Mucosa of rectum (tissue), 2 donors: ENCODE results near the gene DPPA2.

ENCODE experiments used
- H3K27ac ChIP-seq, 2 donors: one replicate each; pipeline ENCODE4 v1.7.0; 2013; ENCODE audit warnings: inconsistent platforms in 2 of 2, low read depth in 2 of 2, low read length in 2 of 2
- H3K27me3 ChIP-seq, 2 donors: one replicate each; pipeline ENCODE4 v1.7.0; 2013; ENCODE audit warnings: low read length in 2 of 2; ENCODE audit not compliant: control insufficient read depth in 2 of 2, insufficient read depth in 2 of 2
- H3K36me3 ChIP-seq, 2 donors: one replicate each; pipeline ENCODE4 v1.7.0; 2013; ENCODE audit warnings: low read length in 2 of 2; ENCODE audit not compliant: control insufficient read depth in 2 of 2, insufficient read depth in 2 of 2
- H3K4me1 ChIP-seq, 2 donors: one replicate each; pipeline ENCODE4 v1.7.0; 2013; ENCODE audit warnings: low read length in 2 of 2, mild to moderate bottlenecking in 1 of 2; ENCODE audit not compliant: control insufficient read depth in 2 of 2, insufficient read depth in 2 of 2
- H3K4me3 ChIP-seq, 2 donors: one replicate each; pipeline ENCODE4 v1.7.0; 2013; ENCODE audit warnings: low read length in 2 of 2
- H3K9ac ChIP-seq, 2 donors: one replicate each; pipeline ENCODE4 v1.7.0; 2013; ENCODE audit warnings: low read length in 2 of 2, low read depth in 1 of 2, mild to moderate bottlenecking in 1 of 2
- H3K9me3 ChIP-seq, 2 donors: one replicate each; pipeline ENCODE4 v1.7.0; 2013; ENCODE audit warnings: low read length in 2 of 2; ENCODE audit not compliant: control insufficient read depth in 2 of 2
- donor health status: healthy.
- donor health status: Normal muscosa, but diverticular disease.

Gene DPPA2

DNA sequence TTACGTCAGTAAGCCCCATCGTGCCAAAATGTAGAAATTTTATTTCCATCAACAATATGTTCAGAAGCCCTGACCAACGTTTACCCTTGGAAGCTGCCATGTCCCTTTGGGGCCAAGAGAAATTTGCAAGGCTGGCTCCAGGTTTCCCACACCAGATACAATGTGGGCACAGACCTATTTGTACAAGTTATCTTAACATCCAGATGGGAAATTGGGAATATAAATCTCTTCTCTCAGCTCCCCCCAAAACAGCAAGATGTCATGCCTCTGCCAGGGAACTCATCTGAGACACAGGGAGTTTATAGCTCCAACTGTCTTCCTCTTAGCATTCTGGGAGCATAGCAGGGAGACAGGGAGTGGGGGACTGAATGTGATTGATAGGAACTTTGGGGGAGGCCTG lies 9.3 kb upstream of the DPPA2 start:
- Histone ChIP-seq H3K27ac (no peak overlapping the region), H3K9me3 (no peaks in the 10 kb centered on the region), H3K4me3 (no peak overlapping the region), H3K4me1 (no peaks in the 10 kb centered on the region), H3K36me3 (no peaks in the 10 kb centered on the region), H3K27me3 (no peaks in the 10 kb centered on the region), H3K9ac (no peak overlapping the region)

DNA sequence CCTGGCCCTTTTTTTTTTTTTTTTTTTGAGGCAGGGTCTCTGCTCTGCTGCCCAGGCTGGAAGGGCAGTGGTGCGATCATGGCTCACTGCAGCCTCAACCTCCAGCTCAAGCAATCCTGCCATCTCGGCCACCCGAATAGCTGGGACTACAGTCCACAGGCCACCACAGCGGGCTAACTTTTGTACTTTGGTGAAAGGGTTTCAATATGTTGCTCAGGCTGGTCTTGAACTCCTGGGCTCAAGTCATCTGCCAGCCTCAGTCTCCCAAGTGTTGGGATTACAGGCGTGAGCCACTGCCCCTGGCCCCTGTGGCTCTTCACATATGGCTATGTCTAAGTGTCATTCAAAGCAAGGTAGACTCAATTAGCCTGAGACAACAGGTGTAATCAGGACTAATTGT lies 8.8 kb upstream of the DPPA2 start:
- H3K9ac ChIP-seq = no peak overlapping the region
- no peak overlapping the region for H3K27ac ChIP-seq
- no peaks in the 10 kb centered on the region for H3K9me3 ChIP-seq

DNA sequence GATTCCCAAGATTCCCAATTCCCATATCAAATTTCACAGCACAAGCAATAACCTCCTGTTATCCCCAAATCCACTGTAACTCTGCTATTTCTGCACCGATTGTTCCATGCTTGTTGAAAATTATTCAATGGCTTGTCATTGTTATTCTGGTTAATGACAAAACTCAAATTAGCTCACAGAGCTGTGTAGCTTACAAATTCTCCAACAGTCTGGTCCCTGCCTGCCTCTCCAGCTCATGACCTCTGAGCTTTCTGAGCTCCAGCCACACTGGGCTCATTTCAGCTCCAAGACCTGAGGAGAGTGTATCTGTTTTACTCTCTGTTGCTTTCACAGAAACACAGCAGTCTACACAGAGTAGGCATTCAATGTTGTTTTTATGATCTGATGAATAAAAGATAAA lies 3.3 kb downstream of the DPPA2 start:
- H3K4me1 ChIP-seq = no peaks in the 10 kb centered on the region
- no peaks in the 10 kb centered on the region for H3K36me3 ChIP-seq
- H3K4me3 ChIP-seq = no peak overlapping the region
- no peak overlapping the region for H3K9ac ChIP-seq
- no peaks in the 10 kb centered on the region for H3K27me3 ChIP-seq
- no peak overlapping the region for H3K27ac ChIP-seq
- no peaks in the 10 kb centered on the region for H3K9me3 ChIP-seq

More for the DNA sequence above, 8.8 kb upstream of the DPPA2 start:
- Histone ChIP-seq H3K27me3 (no peaks in the 10 kb centered on the region), H3K4me1 (no peaks in the 10 kb centered on the region), H3K36me3 (no peaks in the 10 kb centered on the region), H3K4me3 (no peak overlapping the region)

DNA sequence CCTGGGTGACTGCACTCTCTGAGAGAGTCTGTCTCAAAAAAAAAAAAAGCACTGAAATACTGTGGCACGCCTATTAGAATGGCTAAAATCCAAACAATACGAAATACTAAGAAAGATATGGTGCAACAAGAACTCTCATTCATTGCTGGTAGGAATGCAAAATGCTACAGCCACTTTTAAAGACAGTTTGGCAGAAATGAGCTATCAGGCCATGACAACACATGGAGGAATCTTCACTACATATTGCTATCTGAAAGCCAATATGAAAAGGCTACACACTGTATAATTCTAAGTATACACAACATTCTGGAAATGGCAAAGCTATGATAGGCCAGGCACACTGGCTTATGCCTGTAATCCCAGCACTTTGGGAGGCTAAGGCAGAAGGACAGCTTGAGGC lies 18.8 kb downstream of the DPPA2 start:
- Histone ChIP-seq H3K27me3 (no peaks in the 10 kb centered on the region), H3K9me3 (no peaks in the 10 kb centered on the region), H3K4me1 (no peaks in the 10 kb centered on the region), H3K4me3 (no peak overlapping the region), H3K27ac (no peak overlapping the region), H3K36me3 (no peaks in the 10 kb centered on the region), H3K9ac (no peak overlapping the region)

DNA sequence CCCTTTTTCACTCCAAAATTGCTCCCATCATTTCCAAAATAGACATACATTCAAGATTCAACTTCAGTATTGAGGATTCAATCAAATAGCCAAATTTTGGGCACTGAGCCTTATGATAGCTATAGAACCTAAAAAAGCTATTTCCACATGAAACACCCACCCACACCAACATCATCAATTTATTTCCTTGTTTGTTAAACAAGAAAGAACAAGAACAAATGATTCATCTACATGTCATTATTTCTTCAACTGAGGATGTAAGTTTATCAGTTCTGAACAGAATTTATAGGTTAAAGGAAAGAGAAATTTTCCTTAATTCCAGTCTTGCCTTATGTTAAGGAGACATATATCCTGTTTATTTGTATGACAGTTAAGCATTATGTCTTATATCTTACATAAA lies 32.2 kb downstream of the DPPA2 start:
- Histone ChIP-seq H3K36me3 (no peaks in the 10 kb centered on the region), H3K27ac (no peak overlapping the region), H3K9me3 (no peaks in the 10 kb centered on the region), H3K27me3 (no peaks in the 10 kb centered on the region), H3K4me1 (no peaks in the 10 kb centered on the region), H3K4me3 (no peak overlapping the region), H3K9ac (no peak overlapping the region)

DNA sequence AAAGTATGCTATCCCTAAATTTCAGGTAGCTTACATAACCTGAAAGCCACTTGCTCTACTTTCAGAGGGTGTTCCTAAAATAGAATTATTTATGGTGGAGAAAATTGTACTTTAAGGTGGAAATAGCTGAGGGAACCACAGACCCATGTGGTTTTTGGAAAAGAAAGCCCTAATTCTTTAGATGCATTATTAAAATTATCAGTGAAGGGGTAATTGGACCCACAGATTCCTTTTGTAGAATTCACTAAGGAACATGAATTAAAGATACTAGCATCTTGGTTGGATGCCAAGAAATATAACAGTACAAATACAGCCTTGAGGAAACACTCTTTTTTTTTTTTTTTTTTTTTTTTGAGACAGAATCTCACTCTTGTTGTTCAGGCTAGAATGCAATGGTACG lies 37.8 kb downstream of the DPPA2 start:
- no peak overlapping the region for H3K4me3 ChIP-seq
- H3K36me3 ChIP-seq = no peaks in the 10 kb centered on the region
- H3K9me3 ChIP-seq = no peaks in the 10 kb centered on the region
- no peaks in the 10 kb centered on the region for H3K4me1 ChIP-seq
- H3K27me3 ChIP-seq = no peaks in the 10 kb centered on the region
- H3K27ac ChIP-seq = no peak overlapping the region
- H3K9ac ChIP-seq = no peak overlapping the region

DNA sequence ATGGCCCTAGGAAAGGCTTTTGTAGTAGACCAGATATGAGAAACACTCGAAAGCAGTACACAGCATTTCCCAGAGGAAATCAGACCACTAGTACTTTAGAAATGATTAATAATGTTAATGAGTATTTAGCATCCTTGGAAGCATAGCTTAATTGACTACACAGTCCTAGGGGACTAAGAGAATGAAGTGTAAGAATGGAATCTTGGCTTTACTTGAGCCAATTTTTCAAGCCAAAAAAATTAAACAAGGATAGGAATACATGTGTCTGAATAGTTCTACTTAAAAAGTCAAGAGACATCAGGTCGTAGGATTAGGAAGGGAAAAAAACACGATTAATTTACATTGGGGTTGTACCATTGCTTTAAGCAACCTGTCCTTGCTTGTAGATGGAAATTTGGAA lies 38.2 kb downstream of the DPPA2 start:
- H3K9me3 ChIP-seq = no peaks in the 10 kb centered on the region
- no peaks in the 10 kb centered on the region for H3K4me1 ChIP-seq
- no peak overlapping the region for H3K4me3 ChIP-seq
- H3K9ac ChIP-seq = no peak overlapping the region
- no peak overlapping the region for H3K27ac ChIP-seq
- H3K27me3 ChIP-seq = no peaks in the 10 kb centered on the region
- H3K36me3 ChIP-seq = no peaks in the 10 kb centered on the region

DNA sequence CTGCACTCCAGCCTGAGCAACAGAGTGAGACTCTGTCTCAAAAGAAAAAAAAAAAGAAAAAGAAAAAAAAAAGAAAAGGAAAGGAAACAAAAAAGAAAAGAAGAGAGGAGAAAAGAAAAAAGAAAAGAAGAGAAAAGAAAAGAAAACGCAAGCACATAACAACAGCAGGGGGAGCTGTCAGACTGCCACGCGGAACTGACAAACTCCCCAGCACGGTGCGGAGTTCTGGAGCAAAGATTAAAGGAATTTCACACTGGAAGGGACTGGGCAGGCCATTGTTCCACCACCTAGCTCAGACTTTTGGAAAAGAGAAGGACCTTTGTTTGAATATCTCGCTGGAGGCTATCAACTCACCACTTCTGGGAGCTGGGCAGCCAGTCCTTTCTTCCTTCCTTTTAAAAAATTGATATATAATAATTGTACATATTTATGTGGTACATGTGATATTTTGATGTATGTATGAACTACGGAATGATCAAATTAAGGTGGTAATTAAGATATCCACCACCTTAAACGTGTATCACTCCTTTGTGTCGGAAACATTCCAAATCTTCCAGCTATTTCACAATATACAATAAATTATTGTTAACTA lies 40.5 kb downstream of the DPPA2 start:
- no peaks in the 10 kb centered on the region for H3K9me3 ChIP-seq
- H3K4me3 ChIP-seq = no peak overlapping the region
- no peaks in the 10 kb centered on the region for H3K27me3 ChIP-seq
- no peak overlapping the region for H3K9ac ChIP-seq
- no peaks in the 10 kb centered on the region for H3K36me3 ChIP-seq
- H3K27ac ChIP-seq = no peak overlapping the region
- no peaks in the 10 kb centered on the region for H3K4me1 ChIP-seq

DNA sequence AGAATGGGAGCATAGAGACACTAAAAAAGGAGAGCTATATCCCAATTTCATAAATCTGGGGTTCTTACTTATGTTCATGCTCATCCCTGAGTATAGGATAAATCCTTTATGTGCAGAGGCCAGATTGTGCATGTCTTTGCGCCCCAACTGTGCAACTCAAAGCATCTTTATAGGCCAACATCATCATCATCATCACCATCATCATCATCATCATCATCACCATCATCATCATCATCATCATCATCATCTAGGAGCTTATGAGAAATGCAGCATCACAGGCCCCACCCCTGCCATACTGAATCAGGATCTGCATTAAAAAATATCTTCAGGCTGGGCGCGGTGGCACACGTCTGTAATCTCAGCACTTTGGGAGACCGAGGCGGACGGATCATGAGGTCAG lies 45.5 kb downstream of the DPPA2 start:
- H3K27me3 ChIP-seq = no peaks in the 10 kb centered on the region

DNA sequence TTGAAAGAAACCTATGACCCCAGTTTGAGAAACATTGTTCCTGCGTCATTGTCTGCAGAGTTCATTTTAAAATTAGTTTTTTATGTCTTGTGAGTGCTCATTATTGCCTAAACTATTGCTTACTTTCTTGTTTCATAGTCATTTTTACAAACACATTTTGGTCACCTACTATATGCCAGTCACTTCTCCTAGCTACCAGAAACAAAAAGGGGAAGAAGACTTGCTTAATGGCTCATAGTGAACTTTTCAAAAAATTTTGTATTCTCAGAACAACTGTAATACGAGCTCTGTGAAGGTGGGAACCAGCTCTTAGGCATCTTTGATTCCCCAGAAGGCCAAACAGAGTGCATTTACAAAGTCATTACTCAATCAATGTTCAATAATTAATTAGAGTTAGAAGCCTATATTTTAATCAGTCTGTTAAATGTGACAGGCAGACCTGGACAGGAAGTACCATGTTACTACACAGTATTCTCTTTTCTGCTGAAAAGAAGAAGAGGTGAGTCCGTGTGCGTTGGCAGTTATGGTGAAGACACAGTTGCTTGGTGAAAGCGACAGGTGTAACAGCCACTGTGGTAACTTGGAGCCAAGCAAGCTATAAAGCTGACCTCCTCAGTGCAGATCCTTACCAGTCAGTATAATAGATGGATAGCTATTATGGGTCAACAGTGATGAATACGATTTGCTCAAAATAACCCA lies 46.6 kb downstream of the DPPA2 start:
- H3K4me3 ChIP-seq = no peak overlapping the region

More for the DNA sequence above, 45.5 kb downstream of the DPPA2 start:
- Histone ChIP-seq H3K27ac (no peak overlapping the region), H3K4me3 (no peak overlapping the region), H3K4me1 (no peaks in the 10 kb centered on the region), H3K9ac (no peak overlapping the region), H3K36me3 (no peaks in the 10 kb centered on the region), H3K9me3 (no peaks in the 10 kb centered on the region)

More for the DNA sequence above, 46.6 kb downstream of the DPPA2 start:
- Histone ChIP-seq H3K27ac (no peak overlapping the region), H3K27me3 (no peaks in the 10 kb centered on the region), H3K36me3 (no peaks in the 10 kb centered on the region), H3K4me1 (no peaks in the 10 kb centered on the region), H3K9me3 (no peaks in the 10 kb centered on the region), H3K9ac (no peak overlapping the region)
